HG02759 (cell line): ENCODE measurements around the gene CCDC124.

Experiments
- ATAC-seq: cut with Tn5 transposase; IDR thresholded peaks from one replicate; pipeline ENCODE4 v1.9.1; 2021; ENCODE audit warnings: mild to moderate bottlenecking, moderate library complexity; ENCODE audit not compliant: unreplicated experiment

Gene CCDC124

DNA sequence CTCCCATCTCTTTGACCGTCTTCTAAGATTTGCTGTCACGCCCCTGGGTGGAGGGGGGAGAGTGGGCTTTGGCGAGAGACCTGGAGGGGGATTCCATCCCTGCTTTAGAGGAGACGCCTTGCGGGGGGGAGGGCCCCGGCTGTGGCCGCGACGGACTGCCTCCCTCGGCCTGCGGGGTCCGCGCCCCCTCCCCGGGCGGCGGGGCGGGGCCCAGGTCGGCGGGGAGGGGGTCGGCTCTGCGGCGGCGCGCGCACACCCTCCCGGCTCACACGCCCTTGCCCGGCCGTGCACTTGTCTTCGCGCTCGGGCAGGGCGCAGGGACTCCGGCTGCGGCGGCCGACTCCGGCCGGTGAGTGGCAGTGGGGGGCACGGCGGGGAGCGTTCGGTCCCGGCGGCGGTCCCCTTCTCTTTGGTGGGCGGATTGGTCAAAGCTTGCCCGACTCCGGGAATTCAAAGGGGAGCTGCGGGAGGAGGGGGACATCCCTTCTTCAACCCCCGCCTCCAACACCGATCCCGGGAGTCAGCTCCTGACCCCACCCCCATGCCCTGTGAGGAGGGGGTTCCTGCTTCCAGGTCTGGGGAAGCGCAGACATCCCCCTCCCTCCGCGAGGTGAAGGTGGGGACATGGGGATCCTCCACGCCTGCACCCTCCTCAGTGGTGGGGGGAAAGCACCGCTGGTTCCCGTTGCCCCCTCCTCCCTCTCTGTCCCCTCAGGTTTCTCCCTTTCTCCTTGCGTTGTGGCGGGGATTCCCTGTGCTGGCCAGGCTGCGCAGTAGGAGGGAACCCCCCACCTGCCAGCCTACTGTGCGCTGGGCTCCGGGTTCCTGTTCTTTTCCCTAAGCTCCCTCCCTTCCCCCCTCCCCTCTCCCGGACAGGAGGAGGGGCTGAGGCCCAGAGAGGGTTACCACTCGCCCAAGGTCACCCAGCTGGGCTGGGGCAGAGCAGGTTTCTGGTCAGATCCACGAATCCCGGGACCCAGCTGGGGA lies 19.5 kb downstream of the CCDC124 start:
- ATAC-seq: no peak

DNA sequence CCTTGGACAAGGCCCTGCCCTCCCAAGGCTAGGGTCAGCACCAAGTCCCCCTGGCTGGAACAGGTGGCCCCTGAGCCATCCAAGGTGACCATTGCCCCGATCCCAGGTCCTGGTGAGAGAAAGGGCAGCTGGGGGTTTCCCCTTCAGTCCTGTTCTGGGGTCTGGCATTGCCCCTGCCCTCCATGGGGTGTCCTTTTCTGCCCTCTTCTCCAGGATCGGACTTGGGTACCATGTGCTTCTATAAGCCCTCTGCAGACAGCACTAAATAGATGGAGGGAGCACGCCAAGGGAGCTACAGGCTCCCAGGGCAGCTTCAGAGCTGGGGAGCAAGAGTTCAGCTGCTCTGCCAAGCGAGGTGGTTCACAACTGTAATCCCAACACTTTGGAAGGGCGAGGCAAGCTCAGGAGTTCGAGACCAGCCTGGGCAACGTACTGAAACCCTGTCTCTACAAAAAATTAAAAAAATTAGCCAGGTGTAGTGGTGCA lies 20.5 kb downstream of the CCDC124 start:
- ATAC-seq: no peak

DNA sequence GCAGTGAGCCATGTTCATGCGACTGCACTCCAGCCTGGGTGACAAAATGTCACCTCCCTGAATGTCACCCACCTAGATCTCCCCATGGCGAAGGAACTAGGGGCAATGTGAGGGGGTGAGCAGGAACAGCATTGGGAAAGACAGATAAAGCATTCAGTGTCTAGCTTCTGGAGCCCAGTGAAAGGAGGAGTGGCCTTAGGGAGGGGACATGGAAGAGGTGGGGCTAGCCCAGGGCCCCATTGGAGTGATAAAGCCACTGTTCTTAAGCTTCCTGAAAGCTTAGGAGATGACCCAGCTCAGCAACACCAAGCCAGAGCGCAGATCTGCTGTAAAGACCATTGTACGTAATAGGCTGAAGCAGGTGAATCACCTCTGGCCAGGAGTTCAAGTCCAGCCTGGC lies 21.1 kb downstream of the CCDC124 start:
- no peak for ATAC-seq

DNA sequence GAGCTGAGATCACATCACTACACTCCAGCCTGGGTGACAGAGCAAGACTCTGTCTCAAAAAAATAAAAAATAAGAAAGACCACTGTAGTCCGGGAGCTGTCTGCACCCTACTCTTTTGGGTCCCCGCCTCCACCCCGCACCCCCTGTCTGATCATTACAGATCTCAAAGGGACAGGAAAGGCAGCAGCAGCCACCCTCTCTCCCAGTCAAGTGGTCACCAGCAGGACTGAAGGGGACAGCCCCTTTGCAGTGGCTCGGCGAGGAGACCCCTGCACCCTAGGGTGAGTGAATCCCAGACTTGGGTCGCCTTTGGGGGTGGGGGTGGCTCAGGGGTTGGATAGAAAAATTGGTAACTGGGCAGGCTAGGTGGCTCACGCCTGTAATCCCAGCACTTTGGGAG lies 21.6 kb downstream of the CCDC124 start:
- ATAC-seq: no peak

DNA sequence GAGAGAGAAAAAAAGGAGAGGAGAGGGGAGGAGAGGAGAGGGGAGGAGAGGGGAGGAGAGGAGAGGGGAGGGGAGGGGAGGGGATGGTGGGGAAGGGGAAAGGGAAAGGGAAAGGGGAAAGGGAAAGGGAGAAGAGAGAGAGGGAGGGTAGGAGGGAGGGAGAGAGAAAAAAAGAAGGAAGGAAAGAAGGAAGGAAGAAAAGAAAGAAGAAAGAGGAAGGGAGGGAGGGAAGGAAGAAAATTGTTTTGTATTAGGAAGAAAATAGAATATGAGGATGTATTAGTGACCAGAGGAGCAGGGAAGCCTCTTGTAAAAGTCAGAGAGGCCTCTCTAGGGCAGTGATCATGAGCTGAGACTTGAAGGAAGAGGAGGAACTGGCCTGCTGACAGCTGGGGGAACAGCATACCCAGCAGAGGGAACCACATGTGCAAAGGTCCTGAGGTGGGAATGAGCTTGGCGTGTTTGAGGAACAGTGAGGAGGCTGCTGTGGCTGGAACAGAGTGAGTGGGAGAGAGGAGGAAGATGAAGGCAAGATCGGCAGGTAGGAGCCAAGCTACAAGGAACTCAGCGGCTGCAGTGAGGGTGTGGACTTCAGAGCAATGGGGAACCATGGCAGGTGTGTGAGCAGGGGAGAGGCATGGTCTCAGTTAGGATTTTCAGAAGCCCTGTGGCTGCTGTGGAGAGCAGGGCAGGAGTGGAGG lies 24.5 kb downstream of the CCDC124 start:
- ATAC-seq: no peak

DNA sequence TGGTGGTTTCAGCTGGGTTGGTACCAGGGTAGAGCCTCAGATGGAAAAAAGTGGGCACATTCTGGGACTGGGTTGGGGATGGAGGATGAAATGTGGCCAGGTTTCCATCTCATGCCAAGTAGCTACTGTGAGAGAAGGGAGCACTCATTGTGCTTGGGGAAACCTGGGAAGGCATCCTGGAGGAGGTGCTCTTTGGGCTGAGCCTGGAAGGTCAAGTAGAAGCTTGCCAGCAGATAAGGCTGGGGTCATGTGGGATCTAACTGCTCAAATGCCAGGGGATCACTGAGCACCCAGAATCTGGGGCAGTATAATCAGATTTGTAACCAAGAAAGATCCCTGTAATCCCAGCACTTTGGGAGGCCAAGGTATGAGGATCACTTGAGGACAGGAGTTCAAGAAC lies 25.1 kb downstream of the CCDC124 start:
- ATAC-seq: no peak

DNA sequence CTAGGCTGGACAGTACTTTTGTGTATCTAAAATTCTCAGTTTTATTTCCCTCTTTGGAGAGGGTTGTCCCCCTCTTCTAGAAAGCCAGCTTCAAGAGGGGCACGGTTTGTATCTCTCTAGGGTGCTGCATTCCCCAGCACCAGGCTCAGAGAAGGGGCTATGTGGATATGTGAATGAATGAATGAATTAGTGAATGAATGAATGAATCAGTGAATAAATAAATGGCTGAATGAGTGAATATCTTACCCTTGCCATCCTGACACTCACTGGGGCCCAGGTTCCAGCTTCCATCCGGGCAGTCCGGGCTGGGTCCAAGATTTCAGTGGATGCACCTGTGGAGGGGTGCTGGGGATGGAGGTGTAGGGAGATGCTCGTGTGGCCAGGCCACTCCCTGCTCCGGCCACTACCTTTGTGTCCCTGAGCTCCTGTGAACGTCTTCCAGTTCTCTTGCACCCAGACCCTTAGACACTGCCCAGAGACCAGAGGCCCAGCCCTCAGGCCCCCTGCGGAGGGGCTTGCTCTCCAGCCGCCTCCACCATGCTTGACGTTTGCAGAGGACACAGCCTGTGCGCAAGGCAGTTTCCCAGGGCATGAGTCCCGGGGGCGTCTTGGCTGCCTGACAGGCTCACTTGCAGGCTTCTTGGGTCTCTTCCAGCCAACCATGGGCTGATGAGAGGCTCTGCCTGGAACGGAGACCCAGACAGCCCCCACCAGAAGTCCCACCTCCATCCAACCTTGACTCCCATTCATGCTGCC lies 31.3 kb downstream of the CCDC124 start:
- no peak for ATAC-seq

DNA sequence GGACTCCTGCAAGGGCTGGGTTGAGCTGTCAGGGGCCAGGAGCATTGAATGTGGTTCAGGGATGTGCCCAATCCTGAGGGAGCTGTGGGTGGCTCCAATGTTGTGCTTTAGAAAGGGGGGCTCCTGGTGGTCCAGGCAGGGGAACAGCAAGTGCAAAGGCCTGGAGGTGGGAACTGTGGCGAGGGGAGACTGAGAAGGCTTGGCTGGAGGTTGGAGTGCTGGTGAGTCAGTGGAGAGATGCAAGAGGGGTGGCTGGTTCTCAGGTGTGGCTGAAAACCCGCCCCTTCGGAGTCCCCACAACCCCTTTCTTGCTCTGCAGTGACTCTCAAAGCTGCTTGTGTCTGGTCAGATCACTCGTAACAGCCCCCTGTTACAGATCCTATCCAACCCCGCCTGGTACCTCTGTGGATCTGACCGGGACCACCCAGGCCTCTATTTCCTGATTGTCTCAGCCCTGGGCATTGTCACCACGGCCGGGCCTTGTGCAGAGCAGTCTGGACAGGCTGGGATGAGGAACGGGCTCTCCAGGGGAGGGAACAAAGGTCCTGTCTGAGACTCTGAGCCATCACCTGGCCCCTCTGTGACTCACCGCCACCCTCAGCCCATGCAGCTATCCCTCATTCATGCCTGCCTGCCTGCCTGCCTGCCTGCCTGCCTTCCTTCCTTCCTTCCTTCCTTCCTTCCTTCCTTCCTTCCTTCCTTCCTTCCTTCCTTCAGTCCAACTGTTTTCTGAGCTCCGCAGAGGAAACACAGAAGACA lies 32.7 kb downstream of the CCDC124 start:
- ATAC-seq: no peak

DNA sequence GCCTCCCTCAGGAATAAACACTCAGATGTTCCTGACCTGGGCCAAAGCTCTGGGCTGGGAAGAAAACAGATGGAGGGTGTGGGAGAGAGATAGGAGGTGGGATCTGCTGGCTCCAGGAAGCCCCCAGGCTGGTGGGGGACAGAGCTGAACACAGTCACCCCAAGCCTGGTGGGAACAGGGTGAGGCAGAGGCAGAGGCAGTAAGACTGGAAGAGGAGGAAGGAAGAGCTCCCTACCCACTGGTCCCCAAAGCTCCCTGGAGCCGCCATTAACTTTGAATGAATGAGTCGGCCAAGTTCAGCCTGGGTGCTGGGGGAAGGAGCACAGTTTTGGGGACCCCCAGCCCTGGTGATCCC lies 33.3 kb downstream of the CCDC124 start:
- no peak for ATAC-seq

DNA sequence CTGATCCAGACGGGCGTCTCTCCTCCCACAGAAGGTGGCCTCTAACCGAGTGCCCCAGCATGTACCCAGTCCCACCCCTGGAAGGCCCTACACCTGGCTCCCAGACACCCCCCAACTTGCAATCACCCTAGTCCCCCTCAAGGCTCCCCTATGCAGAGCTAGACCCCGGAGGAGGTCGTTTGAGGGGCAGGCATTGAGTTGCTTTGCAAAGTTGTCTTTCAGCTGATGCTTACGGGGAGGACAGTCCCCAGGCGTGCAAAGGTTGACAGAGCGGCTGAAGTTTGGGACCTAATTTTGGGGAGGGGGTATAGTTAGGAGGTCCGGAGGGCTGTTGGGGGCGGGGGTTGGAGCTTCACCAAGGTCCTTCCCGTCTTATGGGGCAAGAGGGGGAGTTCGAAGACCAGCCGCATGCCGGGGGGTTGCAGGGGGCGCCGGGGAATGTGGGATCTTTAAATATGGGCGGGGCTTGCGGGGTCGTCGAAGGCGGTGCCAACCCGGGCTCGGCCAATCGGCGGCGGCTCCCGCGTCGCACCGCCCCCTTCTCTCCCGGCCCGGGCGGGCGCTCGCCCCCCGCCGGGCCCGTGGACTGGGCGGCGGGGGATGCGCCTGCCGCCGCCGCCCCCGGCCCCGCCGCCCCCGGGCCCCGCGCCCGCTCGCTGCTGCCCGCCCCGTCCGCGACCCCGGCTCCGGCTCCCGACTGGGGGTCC lies 33.9 kb downstream of the CCDC124 start, which contains the start of gene KCNN1:
KCNN1 (plus strand) TSS at position 558 of the 707 bp plus-strand sequence. CDS start 6,782 bp downstream, outside the sequence.
- no peak for ATAC-seq

DNA sequence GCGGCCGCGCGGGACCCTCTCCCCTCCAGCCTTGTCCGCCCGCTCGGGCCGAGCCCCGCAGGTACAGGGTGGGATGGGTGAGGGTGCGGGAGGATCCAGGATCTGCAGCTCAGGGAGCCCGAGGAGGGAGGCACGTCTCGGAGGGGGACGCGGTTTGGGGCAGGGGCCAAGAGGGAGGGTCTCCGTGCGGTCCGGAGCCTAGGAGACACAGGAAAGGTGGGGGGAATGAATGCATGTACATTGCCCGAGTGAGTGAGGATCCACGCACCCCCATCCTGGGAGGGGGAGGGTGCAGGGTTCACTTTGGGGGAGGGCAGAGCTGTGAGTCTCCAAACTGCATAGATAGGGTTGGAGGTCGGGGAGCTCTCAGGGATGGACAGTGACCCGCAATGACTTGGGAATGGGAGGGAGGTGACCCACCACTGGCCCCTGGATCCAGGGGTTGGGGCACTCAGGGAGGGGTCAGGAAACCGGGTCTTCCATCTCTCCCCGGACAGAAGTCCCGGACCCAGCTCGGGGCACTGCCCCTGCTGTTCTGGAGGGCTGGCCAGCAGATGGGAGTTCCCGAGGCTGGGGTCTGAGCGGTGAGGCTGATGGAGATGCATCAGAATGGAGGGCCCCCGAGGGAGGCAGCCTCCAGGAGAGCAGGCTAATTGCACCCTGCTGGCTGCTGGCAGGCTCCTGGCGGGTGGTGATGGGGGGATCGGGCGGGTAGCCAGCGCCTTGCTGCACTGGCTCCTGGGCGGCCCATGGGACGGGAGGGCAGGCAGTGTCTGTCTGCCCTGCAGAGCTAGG lies 34.6 kb downstream of the CCDC124 start:
- no peak for ATAC-seq

DNA sequence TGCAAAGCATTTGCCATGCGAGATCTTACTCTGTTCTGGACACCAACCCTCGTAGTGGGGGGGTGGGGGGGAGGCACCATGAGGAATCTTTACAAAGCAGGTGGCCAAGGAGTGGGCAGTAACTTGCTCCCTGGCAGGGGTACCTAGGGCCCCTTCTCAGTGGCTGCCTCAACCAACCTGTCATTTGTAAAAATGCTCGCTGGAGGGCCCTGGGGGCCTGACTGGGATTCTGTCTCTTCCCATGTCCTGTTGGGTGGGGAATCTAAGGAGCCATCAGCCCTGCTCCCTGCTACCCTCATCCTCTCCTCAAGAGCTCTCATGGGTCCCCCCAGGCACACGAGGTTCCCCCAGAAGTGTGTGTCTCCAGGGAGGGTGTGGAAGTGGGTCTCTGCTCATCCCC lies 35.5 kb downstream of the CCDC124 start:
- ATAC-seq: no peak

DNA sequence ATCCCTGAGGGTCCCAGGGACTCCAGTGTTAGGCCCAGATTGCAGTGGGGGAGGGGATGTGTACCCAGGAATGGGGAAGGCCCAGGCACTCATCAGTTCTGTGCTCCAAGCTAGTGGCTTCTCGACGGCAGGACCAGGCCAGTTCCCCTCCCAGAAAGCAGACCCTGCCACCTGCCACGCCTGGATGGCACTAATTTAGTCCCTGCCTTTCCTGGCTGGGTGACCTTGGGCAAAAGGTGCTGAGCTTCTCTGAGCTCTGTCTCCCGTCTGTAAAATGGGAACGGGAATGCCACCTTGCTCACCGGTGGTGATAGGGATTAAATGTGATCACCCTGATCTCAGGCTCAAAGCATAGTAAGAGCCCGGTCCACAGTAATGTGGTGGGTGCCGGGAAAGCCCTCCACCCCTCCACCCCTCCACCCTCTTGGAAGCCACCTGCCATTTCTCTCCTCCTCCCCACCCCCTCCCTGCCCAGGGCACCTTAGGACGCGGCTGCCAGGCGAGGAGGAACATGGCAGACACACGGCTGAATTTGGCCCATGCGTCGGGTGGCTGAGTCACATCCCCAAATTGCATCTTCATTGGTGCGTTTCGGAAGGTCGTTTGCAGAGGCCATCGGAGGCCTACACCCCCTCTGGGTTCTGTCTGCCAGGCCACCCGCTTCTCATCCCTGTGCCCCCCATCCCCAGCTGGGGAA lies 36.4 kb downstream of the CCDC124 start:
- no peak for ATAC-seq

DNA sequence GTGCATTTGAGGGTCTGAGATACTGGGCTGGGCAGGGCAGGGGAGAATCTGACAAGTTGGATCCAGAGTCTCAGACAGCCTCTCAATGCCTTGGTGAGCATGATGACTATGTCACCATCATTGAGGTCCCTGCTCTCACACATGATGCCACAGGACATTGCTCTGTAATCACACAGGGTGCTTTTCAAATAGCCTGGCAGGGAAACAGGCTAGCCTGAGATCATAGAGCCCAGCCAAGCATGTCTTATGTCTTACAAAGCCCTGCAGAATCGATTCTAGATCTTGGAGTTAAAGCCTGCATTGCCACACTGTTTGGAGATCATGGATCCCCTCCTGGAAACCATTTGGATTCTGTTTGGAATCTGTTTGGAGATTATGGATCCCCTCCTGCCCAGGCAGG lies 39.4 kb downstream of the CCDC124 start:
- ATAC-seq: no peak

DNA sequence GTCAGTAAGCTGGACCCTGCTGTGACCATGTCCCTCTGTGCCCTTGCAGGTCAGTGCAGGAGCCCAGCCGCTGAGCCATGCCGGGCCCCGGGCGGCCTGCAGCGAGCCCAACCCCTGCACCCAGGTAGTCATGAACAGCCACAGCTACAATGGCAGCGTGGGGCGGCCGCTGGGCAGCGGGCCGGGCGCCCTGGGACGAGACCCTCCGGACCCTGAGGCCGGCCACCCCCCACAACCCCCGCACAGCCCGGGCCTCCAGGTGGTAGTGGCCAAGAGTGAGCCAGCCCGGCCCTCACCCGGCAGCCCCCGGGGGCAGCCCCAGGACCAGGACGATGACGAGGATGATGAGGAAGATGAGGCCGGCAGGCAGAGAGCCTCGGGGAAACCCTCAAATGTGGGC lies 40.9 kb downstream of the CCDC124 start:
- no peak for ATAC-seq

DNA sequence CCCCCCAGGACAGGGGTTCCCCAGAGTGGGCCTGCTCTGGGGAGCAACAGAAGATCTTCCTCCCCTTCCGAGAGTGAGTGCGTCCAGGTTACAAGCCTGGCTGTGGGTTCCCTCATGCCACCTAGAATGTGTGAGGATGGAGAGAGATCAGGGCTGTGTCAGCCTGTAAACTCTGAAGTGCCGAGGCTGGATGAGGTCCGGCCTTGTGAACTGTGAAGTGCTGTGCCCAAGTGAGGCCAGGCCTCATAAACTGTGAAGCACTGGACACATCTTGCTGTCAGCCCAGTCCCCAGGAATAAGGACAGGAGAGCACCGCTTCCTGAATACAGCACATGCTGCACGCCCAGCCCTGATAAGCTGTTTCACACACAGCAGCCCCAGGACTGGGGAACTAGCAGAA lies 41.7 kb downstream of the CCDC124 start:
- no peak for ATAC-seq

DNA sequence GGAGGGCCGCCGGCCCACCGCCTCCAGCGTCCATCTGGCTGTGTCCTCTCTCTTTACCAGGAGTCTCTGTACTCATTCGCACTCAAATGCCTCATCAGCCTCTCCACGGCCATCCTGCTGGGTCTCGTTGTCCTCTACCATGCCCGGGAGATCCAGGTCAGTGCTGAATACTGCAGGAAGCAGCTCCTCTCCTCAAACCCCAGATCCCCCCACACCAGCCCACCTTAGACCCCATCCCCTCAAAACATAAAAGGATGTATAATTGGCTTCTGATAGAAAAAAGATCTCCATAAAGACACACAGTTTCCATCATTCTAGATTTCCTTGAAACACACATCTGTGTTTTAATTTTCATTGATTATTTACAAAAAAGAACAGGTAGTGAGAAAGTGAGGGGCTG lies 42.2 kb downstream of the CCDC124 start:
- no peak for ATAC-seq

DNA sequence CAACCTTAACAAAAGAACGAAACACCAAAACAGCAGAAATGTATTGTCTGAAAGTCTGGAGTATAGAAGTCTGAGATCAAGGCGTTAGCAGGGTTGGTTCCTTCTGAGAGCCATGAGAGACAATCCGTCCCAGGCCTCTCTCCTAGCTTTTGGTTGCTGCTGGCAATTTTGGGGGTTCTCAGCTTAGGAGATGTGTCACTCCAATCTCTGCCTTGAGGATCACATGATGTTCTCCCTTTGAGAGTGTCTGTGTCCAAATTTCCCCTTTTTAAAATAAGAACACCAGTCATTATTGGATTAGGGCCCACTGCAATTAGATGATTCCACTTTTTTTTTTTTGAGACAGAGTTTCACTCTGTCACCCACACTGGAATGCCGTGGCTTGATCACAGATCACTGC lies 44.2 kb downstream of the CCDC124 start:
- ATAC-seq: no peak
